ENCODE results near the gene DEPDC1.

GRCh38 chr1:68496680-68497357 lies at the start of gene DEPDC1:
- TF ChIP-seq CTCF (conservative IDR thresholded peaks at IDR 0.05; ENCODE audit: low read length) (no peak), EZH2phosphoT487 (IDR thresholded peaks at IDR 0.05; ENCODE audit: borderline replicate concordance) (no peak)

All from Loucy (cell line).